Naive thymus-derived CD4-positive, alpha-beta T cell (primary cell): ENCODE data around the gene VMO1. TPM values are rescaled to one million over a fixed set of nuclear protein-coding genes. Genes with fewer than 3 reads are reported as not detected.

Experiments
- ATAC-seq: fragments of 150-1000 bp; cut with Tn5 transposase; 2 replicates; pipeline ENCODE4 v1.10.0; 2021; ENCODE audit warnings: mild to moderate bottlenecking, moderate library complexity
- CTCF ChIA-PET: fragments of 350-600 bp; sonication (Branson Sonifier 250); formaldehyde crosslinking; loops from one replicate; lab custom pipeline; 2021; ENCODE audit warnings: antibody characterized with exemption; lab: Charles Lee
- POLR2A ChIA-PET: fragments of 350-600 bp; sonication (Branson Sonifier 250); formaldehyde crosslinking; loops from one replicate; lab custom pipeline; 2021; ENCODE audit warnings: antibody characterized with exemption, inconsistent platforms; lab: Charles Lee
- DNase-seq, 9 donors: peaks; one replicate each; pipeline versions ENCODE4 v3.0.0 to v3.0.0-alpha.2; 2020 to 2022; ENCODE audit warnings: mixed read lengths in 1 of 9
- H3K27ac ChIP-seq: one replicate; pipeline ENCODE4 v1.7.0; 2013; ENCODE audit warnings: mild to moderate bottlenecking, low read depth, low read length, moderate library complexity
- H3K27me3 ChIP-seq, 2 donors: one replicate each; pipeline ENCODE4 v1.7.0; 2013; ENCODE audit warnings: low read length in 2 of 2, mild to moderate bottlenecking in 2 of 2, moderate library complexity in 2 of 2; ENCODE audit not compliant: control insufficient read depth in 2 of 2, insufficient read depth in 2 of 2
- H3K36me3 ChIP-seq, 3 experiments: 1 replicate in 2 of 3; 2 replicates in 1 of 3; pipeline ENCODE4 v1.7.0; 2013; ENCODE audit warnings: low read length in 3 of 3, mild to moderate bottlenecking in 3 of 3, moderate library complexity in 1 of 3; ENCODE audit not compliant: insufficient read depth in 3 of 3, control insufficient read depth in 2 of 3
- H3K4me1 ChIP-seq, 2 donors: one replicate each; pipeline ENCODE4 v1.7.0; 2013; ENCODE audit warnings: low read length in 2 of 2, mild to moderate bottlenecking in 2 of 2, moderate library complexity in 1 of 2; ENCODE audit not compliant: control insufficient read depth in 2 of 2, insufficient read depth in 2 of 2
- H3K4me3 ChIP-seq: 2 replicates; pipeline ENCODE4 v1.7.0; 2013; ENCODE audit warnings: mild to moderate bottlenecking, low read length
- H3K9me3 ChIP-seq, 3 experiments: 1 replicate in 2 of 3; 2 replicates in 1 of 3; pipeline ENCODE4 v1.7.0; 2013; ENCODE audit warnings: low read length in 3 of 3; ENCODE audit not compliant: control insufficient read depth in 2 of 3
- H3K27ac Mint-ChIP-seq, 9 donors: one replicate each; pipeline ENCODE4 v1.8.0; 2020 to 2022; ENCODE audit warnings: mixed read lengths in 9 of 9, mild to moderate bottlenecking in 8 of 9, moderate library complexity in 5 of 9, inconsistent platforms in 2 of 9
- H3K27me3 Mint-ChIP-seq, 5 donors: one replicate each; pipeline ENCODE4 v1.8.0; 2021 to 2022; ENCODE audit warnings: mixed read lengths in 5 of 5, mild to moderate bottlenecking in 1 of 5
- H3K36me3 Mint-ChIP-seq, 5 donors: one replicate each; pipeline ENCODE4 v1.8.0; 2020 to 2022; ENCODE audit warnings: mixed read lengths in 5 of 5, mild to moderate bottlenecking in 3 of 5, inconsistent platforms in 1 of 5
- H3K4me1 Mint-ChIP-seq, 7 donors: one replicate each; pipeline ENCODE4 v1.8.0; 2020 to 2022; ENCODE audit warnings: mixed read lengths in 7 of 7, mild to moderate bottlenecking in 3 of 7, inconsistent platforms in 1 of 7
- H3K4me3 Mint-ChIP-seq, 10 donors: one replicate each; pipeline ENCODE4 v1.8.0; 2020 to 2022; ENCODE audit warnings: mild to moderate bottlenecking in 10 of 10, mixed read lengths in 10 of 10, moderate library complexity in 6 of 10, inconsistent platforms in 2 of 10
- H3K9me3 Mint-ChIP-seq, 11 donors: one replicate each; pipeline ENCODE4 v1.8.0; 2020 to 2022; ENCODE audit warnings: mixed read lengths in 11 of 11, mild to moderate bottlenecking in 4 of 11, inconsistent platforms in 1 of 11, moderate library complexity in 1 of 11
- intact Hi-C, 2 donors: fragments of 100-400 bp; cut with micrococcal nuclease; formaldehyde crosslinking; loops; one replicate each; pipeline ENCODE4 v1.15.1; 2023
- polyA plus RNA-seq, 2 donors: library from polyadenylated mRNA; unstranded; fragments of 300-500 nt; fragmentation: Illumina TruSeq; gene quantifications; one replicate each; pipeline ENCODE4 v1.2.3, GENCODE V29; 2021
- total RNA-seq, 6 experiments: library from RNA in 5 of 6; stranded (reverse) in 5 of 6; gene quantifications; 1 replicate in 5 of 6; 2 replicates in 1 of 6; pipeline ENCODE4 v1.2.3 and lab custom pipeline; 2021 to 2026

Gene VMO1
- total and polyA plus RNA-seq, 7 experiments from 2014 or later: 0.66 to 3.0 TPM; not detected in 5

DNA sequence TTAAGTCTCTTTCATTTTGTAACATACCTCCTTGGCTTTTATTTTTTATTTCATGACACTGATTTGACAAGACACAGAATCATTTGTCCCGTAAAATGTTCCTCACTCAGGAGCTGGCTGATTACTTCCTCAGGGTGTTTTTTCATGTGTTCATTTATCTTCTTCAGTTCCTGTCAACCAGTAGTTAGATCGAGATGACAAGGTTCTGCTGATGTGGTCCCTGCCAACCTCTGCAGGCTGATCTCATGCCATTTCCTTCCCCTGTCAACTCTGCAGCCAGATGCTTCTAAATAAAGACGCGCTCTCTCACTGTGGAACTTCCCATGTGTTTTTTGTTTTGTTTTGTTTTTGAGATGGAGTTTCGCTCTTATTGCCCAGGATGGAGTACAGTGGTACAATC, 38.3 kb downstream of the VMO1 start:
- H3K36me3 Mint-ChIP-seq: no peaks in the 10 kb centered on the region
- no peaks in the 10 kb centered on the region for H3K27me3 ChIP-seq
- POLR2A ChIA-PET: interaction anchor here (0.6 to 1.2 kb wide), 3 partner anchors 9 to 37 kb away, joined by 3 read pairs; no protein-coding TSS in a partner anchor
- H3K4me1 ChIP-seq: peaks cover 5 to 7% of the 10 kb centered on the region in 2 donors
- no peaks in the 10 kb centered on the region for H3K9me3 ChIP-seq
- H3K36me3 ChIP-seq: no peaks in the 10 kb centered on the region
- no peak overlapping the region for H3K4me3 ChIP-seq
- H3K27me3 Mint-ChIP-seq: peaks cover 0 to 40% (median 0%) of the 10 kb centered on the region in 5 donors
- peaks cover 13 to 26% (median 21%) of the 10 kb centered on the region in 7 donors for H3K4me1 Mint-ChIP-seq
- peak overlapping the region; percentile 61 to 90 (median 77) for H3K27ac Mint-ChIP-seq
- H3K4me3 Mint-ChIP-seq: peak overlapping the region; percentile 66 to 77 (median 72)
- ATAC-seq (peak; percentile 95), DNase-seq (peak in 7 of 9 donors; percentile 28 to 67 (median 58))
- CTCF ChIA-PET: no interaction called here
- no peak overlapping the region for H3K27ac ChIP-seq
- peaks cover 0 to 1% (median 0%) of the 10 kb centered on the region in 11 donors for H3K9me3 Mint-ChIP-seq
- intact Hi-C loops: loop anchor here (1.0 to 5.0 kb wide), 2 partner anchors 9 to 36 kb away; partner anchors contain the start of genes ARRB2 (in 2 of the 2), CXCL16 (in 1 of the 2) and ZMYND15 (in 1 of the 2)

- H3K9me3 Mint-ChIP-seq: no peaks in the 10 kb centered on the region
- peaks cover 0 to 41% (median 2%) of the 10 kb centered on the region in 5 donors for H3K27me3 Mint-ChIP-seq
- intact Hi-C loops: loop anchor here (5.0 kb wide), 1 partner anchor 33 kb away; the partner anchor contains the start of gene ARRB2 (in 2 of the 2)
- Histone ChIP-seq H3K9me3 (no peaks in the 10 kb centered on the region), H3K27me3 (no peaks in the 10 kb centered on the region), H3K4me3 (no peak overlapping the region), H3K4me1 (peaks cover 7 to 9% of the 10 kb centered on the region in 2 donors), H3K27ac (no peak overlapping the region), H3K36me3 (no peaks in the 10 kb centered on the region)
- ATAC-seq (no peak), DNase-seq (no peak)
- H3K36me3 Mint-ChIP-seq: no peaks in the 10 kb centered on the region
- POLR2A ChIA-PET: no interaction called here
- CTCF ChIA-PET: no interaction called here
- H3K27ac Mint-ChIP-seq: peak overlapping the region in 1 of 9 donors; percentile 41
- no peak overlapping the region for H3K4me3 Mint-ChIP-seq
- peaks cover 15 to 28% (median 23%) of the 10 kb centered on the region in 7 donors for H3K4me1 Mint-ChIP-seq
Measured at GRCh38 chr17:4744999-4745969, 40.9 kb downstream of the VMO1 start.

DNA sequence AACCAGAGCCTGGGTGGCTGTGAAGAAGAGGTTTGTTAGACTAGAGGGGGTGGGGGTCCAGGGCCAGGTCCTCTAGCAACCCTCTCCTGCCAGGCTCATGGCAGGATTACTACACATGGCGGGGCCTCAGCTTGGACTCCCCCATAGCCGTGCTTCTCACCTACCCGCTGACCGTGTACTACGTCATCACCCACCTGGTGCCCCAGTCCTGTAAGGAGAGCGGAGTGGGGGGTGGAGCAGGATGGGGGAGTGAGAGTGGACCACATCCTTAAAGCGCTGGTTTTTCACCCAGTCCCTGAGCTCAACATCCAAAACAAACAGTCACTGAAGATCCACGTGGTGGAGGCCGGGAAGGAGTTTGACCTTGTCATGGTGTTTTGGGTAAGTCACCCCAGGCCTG, 42.3 kb downstream of the VMO1 start:
- no peaks in the 10 kb centered on the region for H3K27me3 ChIP-seq
- peaks cover 13% of the 10 kb centered on the region in 2 donors for H3K4me1 ChIP-seq
- no peak overlapping the region for H3K4me3 Mint-ChIP-seq
- no peak overlapping the region for H3K27ac ChIP-seq
- H3K27me3 Mint-ChIP-seq: peaks cover 0 to 39% (median 6%) of the 10 kb centered on the region in 5 donors
- H3K4me1 Mint-ChIP-seq: peaks cover 20 to 34% (median 26%) of the 10 kb centered on the region in 7 donors
- no peaks in the 10 kb centered on the region for H3K9me3 Mint-ChIP-seq
- H3K9me3 ChIP-seq: no peaks in the 10 kb centered on the region
- DNase-seq (no peak), ATAC-seq (no peak)
- intact Hi-C loops: no loop called here
- H3K36me3 ChIP-seq: peaks cover 0 to 4% (median 0%) of the 10 kb centered on the region in 3 experiments
- H3K27ac Mint-ChIP-seq: no peak overlapping the region
- CTCF ChIA-PET: interaction anchor here (0.6 kb wide), 1 partner anchor 99 kb away, joined by 3 read pairs; no protein-coding TSS in a partner anchor
- no peaks in the 10 kb centered on the region for H3K36me3 Mint-ChIP-seq
- POLR2A ChIA-PET: interaction anchor here (0.6 kb wide), 1 partner anchor 17 kb away, joined by 3 read pairs; no protein-coding TSS in a partner anchor
- no peak overlapping the region for H3K4me3 ChIP-seq

DNA sequence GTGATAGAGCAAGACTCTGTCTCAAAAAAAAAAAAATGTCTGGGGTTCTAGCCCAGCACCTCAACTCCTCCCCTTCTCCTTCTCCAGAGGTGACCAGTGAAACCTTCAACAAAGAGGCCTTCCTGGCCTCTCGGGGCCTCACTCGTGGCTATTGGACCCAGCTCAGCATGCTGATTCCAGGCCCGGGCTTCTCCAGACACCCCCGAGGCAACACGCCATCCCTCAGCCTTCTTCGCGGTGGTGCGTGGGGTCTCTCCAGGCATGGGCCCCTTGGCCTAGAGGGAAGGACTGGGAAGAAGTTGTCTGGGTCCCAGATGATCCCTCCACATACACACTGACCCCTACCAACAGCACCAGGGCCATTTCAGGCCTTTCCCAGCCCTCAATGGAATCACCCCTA, 42.9 kb downstream of the VMO1 start:
- DNase-seq (no peak), ATAC-seq (no peak)
- ChIA-PET CTCF (no interaction called here), POLR2A (no interaction called here)
- H3K9me3 Mint-ChIP-seq: no peaks in the 10 kb centered on the region
- intact Hi-C loops: no loop called here
- H3K4me1 Mint-ChIP-seq: peaks cover 15 to 33% (median 27%) of the 10 kb centered on the region in 7 donors
- Histone ChIP-seq H3K27ac (no peak overlapping the region), H3K36me3 (peaks cover 0 to 4% (median 0%) of the 10 kb centered on the region in 3 experiments), H3K27me3 (no peaks in the 10 kb centered on the region), H3K4me3 (no peak overlapping the region), H3K9me3 (no peaks in the 10 kb centered on the region), H3K4me1 (peaks cover 13 to 20% of the 10 kb centered on the region in 2 donors)
- H3K27ac Mint-ChIP-seq: no peak overlapping the region
- H3K27me3 Mint-ChIP-seq: peaks cover 0 to 40% (median 6%) of the 10 kb centered on the region in 5 donors
- H3K4me3 Mint-ChIP-seq: no peak overlapping the region
- no peaks in the 10 kb centered on the region for H3K36me3 Mint-ChIP-seq

DNA sequence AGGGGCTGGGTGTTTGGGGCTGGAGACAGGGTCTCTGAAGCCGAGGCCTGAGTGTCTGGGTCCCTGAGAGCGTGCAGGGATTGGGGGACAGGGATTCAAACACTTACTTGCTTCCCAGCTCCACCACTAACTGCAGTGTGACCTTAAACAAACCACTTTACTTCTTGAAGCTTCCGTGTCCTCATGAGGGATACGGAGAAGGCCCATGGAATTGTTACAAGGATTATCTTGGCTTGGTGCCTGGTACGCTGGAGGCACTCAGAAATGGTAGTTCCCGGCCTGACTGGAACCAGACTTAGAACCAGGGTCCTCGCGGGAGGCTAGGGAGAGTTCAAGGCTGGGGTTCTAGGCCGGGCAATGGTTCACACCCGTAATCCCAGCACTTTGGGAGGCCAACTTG, 43.5 kb downstream of the VMO1 start:
- Mint-ChIP-seq H3K27me3 (peaks cover 0 to 38% (median 6%) of the 10 kb centered on the region in 5 donors), H3K27ac (no peak overlapping the region), H3K4me3 (peak overlapping the region in 1 of 10 donors; percentile 68), H3K9me3 (no peaks in the 10 kb centered on the region), H3K4me1 (peaks cover 9 to 31% (median 24%) of the 10 kb centered on the region in 7 donors), H3K36me3 (no peaks in the 10 kb centered on the region)
- DNase-seq (no peak), ATAC-seq (no peak)
- intact Hi-C loops: no loop called here
- POLR2A ChIA-PET: interaction anchor here (1.6 kb wide), 1 partner anchor 28 kb away, joined by 3 read pairs; no protein-coding TSS in a partner anchor
- H3K4me1 ChIP-seq: peaks cover 12 to 17% of the 10 kb centered on the region in 2 donors
- H3K27ac ChIP-seq: no peak overlapping the region
- H3K4me3 ChIP-seq: no peak overlapping the region
- H3K36me3 ChIP-seq: peaks cover 0 to 4% (median 0%) of the 10 kb centered on the region in 3 experiments
- H3K27me3 ChIP-seq: no peaks in the 10 kb centered on the region
- CTCF ChIA-PET: no interaction called here
- H3K9me3 ChIP-seq: no peaks in the 10 kb centered on the region

DNA sequence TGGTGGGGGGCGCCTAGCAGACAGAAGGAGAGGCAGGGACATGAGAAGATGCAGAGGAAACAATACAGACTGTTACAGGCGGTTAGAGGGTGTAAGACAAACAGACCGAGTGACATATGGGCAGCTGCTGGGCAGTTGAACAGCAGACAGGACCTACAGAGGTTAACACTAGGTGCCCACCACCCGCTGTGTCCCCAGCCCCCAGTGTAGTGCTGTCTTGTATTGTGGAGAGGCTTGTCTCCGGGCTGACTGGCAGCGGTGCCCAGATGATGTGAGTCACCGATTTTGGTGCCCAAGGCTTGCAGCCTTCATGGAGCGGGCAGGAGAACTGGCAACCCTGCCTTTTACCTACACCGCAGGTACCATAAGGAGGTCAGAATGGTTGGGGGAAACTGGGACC, 44.0 kb downstream of the VMO1 start:
- Mint-ChIP-seq H3K36me3 (no peaks in the 10 kb centered on the region), H3K27ac (no peak overlapping the region), H3K4me1 (peaks cover 7 to 28% (median 22%) of the 10 kb centered on the region in 7 donors), H3K27me3 (peaks cover 0 to 38% (median 6%) of the 10 kb centered on the region in 5 donors), H3K4me3 (peak overlapping the region in 1 of 10 donors; percentile 68), H3K9me3 (no peaks in the 10 kb centered on the region)
- ATAC-seq (no peak), DNase-seq (no peak)
- Histone ChIP-seq H3K9me3 (no peaks in the 10 kb centered on the region), H3K4me3 (no peak overlapping the region), H3K36me3 (peaks cover 0 to 4% (median 0%) of the 10 kb centered on the region in 3 experiments), H3K4me1 (peaks cover 12 to 15% of the 10 kb centered on the region in 2 donors), H3K27ac (no peak overlapping the region), H3K27me3 (no peaks in the 10 kb centered on the region)
- CTCF ChIA-PET: no interaction called here
- intact Hi-C loops: no loop called here
- POLR2A ChIA-PET: interaction anchor here (0.6 to 1.6 kb wide), 3 partner anchors 9 to 304 kb away, joined by 3 read pairs; no protein-coding TSS in a partner anchor
